HG02885 (cell line): ENCODE data around the gene PRKG1.

Experiments
- ATAC-seq: cut with Tn5 transposase; IDR thresholded peaks from one replicate; pipeline ENCODE4 v1.9.1; 2021; ENCODE audit warnings: mild to moderate bottlenecking; ENCODE audit not compliant: unreplicated experiment, poor library complexity

PRKG1 gene

DNA sequence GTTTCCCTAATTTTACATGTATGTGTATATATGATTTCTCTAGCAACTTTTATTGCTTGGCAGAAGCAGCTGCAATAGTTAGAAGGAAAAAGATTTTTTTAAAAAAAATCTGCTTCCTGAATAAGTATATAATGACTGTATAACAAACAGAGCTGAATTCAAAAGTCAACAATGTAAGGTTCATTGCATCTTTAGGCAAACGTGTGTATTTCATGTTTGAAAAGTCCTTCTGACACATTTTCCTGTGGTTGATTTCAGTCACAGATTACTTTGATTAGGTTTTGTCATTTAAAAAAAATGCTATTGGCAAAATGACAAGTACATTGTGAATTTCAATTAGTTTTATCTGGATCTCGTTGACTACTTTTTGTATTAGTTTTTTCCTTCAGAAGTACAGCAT is 394.1 kb downstream of the PRKG1 start:
- ATAC-seq, result no peak

DNA sequence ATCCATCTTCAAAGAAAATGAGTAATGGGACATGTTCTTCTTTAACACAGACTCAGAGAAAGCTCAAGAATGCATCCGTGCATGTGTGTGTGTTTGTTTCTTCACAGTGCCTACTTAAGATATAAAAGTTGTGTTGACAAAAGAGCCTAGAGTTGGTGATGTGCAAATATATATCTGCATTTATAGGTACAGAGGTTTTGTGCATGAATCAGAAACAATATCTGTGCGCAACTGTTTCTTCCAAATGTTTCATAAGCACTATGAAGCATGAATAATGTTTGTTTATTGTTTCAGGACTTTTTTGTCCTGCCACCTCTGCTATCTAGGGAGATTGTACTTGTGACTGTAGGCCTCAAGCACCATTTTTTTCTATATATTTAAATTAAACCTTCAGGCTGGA is 395.4 kb downstream of the PRKG1 start:
- no peak for ATAC-seq

DNA sequence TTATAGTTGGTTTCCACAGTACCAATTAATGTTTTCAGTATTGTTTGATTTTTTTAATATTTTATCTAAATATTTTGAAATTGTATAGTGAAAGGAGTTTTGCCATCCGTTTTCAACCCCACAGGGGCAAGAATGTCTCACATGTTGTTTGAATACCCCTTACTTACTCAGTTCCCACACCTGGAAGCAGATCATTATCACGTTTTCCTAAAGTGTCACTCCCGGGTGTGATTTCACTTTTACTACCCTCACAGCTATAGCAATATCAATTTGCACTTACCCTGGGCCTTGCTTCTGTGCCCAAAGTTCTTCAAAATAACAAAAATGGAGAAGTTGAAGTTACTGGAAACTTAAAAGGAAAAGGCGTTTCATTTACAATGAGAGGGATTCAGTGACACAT is 397.0 kb downstream of the PRKG1 start:
- no peak for ATAC-seq

DNA sequence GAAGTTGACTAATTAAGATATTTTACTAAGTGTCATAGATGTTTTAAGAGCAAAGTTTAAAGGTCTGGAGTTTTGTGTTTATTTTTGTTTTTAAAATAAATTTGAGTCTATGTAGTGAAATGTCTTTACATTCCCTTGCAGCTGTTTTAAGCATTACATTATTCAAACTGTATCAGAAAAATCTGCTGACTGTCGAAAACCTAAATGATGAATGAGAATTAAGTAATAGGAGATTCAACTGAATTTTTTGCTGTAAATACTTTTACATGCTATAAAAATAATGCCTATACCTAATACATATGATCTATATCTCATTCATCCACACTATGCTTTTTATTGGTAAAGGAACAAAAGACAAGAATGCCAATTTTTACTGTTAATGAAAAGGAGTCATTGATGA is 397.9 kb downstream of the PRKG1 start:
- ATAC-seq, result no peak

DNA sequence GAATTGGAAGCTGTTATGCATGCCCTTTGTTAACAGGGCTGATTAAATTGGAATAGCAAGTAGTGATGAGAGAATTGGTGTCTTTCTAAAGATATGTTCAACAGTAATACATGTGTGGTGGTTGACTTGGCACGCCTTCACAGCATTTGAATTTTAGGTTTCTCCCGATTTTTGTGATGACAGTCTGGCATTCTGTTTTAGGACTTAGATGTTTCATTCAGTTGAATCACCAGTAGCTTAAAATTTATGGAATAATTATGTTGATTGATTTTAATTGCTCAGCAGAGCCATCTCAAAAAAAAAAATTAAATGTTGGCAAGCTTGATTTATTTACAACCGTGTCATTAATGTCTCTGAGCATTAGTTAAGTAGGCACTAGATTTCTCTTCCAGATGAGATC is 405.4 kb downstream of the PRKG1 start:
- ATAC-seq, result no peak

DNA sequence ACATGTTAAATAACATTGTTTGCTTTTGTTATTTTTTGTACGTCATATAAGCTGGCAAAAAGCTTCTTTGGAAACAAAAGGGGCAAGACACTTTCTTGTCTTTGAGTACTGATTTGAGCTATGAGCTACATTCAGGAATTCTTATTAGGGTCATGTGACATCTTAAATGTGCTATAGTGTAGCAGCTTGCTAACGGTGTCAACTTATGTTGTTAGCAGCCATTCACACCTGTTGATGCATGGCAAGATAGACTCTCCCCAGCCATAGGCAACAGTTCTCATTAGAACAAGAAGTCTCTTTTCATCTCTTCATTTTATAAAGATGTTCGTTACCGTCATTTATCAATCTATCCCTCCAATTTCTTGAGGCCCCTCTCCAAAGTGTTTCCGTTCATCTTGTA is 411.4 kb downstream of the PRKG1 start:
- no peak for ATAC-seq

DNA sequence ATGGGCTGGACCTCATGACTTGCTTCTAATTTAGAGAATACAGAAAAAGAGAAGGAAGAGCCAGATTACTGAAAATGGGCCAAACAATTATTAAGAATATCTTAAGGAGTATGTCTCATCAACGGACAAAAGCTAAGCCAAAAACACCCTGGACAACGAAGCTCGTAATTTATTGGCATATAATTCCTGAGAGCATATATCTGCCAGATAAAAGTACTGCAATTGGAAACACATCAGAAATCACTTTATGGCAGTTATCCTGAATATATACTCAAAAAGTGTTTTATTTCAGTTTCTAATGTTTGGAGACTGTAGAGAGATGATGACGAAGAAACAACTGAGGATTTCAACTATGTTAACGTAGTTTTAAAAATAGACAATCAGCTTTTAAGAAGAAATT is 413.3 kb downstream of the PRKG1 start:
- ATAC-seq, result no peak

DNA sequence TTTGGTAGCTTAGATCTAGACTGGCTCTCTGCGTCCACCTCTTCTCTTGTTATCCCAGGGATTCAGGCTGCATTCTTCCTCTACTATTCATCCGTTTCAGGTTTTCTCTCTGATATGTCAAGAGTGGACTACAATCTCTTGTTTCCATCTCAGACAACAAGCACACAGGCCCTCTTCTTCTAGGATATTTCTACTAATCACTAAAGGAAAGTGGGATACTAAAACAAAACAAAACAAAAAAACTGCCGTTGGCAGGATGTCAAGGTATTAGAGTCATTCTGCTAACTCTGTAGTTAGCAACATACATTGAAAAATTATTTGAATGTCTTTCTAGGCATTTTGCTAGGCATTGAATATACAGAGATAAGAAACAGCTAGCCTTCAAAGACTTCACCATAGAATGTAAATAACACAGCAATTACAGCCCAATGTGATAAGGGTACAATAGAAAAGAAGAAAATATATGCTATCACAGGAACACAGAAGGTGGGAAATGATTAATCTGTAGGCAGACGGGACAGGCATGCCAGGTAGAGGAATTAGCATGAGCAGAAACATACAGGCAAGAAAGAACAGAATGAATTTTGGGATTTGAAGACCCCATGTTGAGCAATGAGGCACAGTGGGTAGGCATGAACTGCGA is 414.6 kb downstream of the PRKG1 start:
- ATAC-seq, result no peak

DNA sequence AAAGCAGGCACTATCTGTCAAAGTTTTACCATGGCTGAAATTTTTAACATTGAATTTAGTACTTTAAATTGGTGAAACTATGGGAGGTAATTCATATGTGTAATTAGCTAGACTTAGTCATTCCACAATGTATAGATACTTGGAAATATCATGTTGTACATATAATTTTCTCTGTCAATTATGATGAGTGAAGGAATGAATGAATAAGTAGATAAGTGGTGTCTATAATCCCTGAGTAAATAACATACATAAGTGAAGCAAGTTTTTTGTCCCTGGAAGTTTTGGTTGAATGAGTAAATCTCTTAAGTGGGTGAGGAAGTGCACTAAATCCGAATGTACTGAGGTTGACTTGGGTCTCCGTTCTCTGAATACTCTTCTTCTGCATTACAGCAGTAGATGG is 424.1 kb downstream of the PRKG1 start:
- ATAC-seq, result no peak

DNA sequence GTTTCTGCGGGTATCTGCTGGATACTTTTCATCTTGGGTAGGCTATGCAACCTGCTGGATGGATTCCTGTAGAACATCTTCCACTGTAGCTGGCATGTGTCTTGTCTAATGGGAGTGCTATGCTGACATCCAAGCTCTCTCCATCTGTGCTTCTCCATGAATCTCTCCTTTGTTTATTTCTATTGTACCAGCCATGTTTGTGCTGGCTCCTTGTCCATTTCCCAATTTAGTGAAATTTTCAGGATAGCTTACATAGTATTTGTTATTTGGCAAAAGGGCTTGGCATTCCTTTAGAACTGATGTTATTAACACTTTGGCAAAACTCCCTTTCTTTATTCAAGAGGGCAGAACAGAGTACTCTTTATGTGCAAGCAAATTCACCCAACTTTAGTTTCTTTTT is 427.1 kb downstream of the PRKG1 start:
- no peak for ATAC-seq

DNA sequence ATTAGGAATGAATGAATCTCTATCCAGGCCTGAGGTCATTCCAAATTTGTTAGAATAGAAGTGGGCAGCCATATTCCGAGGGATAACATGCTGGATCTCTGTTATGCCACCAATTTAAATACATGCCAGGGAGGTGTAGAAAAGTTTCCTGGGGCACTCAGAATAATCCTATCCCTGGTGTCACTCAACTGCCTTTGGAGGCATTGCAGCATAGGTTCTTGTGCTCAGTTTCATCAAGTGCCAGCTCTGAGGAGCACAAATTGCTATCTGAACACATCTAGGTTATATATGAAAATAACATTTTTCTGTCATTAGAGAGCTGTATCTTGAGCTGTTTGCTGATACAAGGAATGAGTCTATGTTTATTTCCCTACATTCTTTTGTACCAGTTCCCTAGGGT is 427.8 kb downstream of the PRKG1 start:
- no peak for ATAC-seq

DNA sequence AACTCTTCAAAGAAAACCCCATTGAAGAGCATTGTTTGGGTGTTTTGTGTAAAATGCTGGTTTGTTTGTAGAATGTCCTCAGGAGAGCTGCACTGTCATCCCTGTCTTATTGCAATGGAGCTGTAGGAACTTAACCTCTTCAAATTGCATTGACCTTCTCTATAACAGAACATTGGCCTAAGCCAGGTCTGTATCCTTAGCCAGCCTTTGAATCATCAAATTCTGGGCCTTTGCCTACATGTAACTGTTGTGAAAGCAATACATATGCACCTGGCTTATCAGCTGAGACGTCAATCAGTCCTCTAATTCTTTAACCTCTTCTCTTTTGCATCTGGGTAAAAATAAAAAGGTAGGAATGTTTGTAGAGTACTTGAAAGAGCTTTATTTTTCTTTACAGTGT is 429.1 kb downstream of the PRKG1 start:
- ATAC-seq, result no peak

DNA sequence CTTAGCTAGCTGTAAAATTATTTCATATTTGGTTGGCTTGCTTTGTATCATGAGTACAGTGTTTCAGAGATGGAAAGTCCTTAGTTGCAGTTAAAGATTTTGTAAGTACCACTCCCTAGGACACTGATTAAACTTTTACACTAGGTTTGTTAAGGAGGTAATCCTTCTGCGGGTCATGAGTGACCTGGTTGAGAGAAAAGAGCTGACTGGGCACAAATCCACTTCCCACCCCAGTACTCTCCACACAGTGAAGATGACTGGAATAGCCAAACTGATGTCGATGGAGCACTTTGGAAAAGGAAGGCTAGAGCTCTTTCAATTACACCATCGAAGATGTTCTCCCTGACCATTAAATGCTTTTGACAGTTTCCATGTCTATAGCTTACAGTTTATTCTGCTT is 433.2 kb downstream of the PRKG1 start:
- ATAC-seq, result no peak

DNA sequence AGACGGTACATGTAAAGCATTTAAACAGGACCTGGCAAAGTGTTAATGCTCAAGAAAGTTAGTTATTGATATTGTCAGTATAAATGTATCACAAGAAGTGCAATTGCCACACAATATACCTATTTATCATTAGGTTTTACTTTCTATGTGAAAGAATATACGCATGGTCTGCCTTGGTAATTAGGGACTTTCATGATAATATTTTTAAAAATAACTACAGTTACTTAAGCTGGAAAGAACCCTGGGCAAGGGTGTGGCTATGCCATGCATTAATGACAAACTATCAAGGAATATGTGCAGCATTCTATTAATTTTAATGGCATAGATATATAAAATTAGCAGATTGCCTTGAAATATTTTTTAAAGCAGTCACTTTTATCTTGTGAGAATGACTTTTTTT is 433.9 kb downstream of the PRKG1 start:
- ATAC-seq, result no peak

DNA sequence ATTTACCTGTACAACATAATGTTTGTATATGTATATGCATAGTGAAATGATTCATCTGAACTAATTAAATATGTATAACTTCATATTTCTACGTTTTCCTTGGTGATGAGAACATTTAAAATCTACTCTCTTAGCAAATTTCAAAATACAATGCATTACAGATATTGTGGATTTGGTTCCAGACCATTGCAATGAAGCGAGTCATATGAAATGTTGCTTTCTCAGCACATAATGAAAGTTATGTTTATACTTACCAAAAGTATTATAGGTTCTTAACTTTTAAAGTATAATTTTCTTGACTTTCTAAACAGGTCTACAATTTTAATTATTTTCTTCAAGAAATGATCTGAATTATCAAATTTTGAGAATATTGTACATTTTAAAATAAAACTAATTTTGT is 435.9 kb downstream of the PRKG1 start:
- ATAC-seq, result no peak

DNA sequence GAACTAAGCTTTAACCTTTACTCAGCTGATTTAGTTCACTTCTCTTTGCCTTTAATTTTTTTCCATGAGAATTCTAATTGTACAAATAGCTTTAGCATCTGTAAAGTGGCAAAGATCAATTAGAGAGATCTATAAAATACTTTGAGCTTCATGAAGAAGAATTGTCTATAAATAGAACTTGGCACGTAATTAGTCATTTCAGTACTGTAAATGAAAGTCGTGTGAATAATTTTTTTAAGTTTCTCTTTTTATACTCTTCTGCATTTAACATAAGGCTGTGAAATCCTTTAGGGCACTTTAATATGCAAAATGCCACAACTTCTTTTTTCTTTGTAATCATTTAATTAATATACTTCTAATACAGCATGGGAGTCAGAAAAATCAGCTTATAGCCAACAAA is 447.3 kb downstream of the PRKG1 start:
- ATAC-seq, result no peak

DNA sequence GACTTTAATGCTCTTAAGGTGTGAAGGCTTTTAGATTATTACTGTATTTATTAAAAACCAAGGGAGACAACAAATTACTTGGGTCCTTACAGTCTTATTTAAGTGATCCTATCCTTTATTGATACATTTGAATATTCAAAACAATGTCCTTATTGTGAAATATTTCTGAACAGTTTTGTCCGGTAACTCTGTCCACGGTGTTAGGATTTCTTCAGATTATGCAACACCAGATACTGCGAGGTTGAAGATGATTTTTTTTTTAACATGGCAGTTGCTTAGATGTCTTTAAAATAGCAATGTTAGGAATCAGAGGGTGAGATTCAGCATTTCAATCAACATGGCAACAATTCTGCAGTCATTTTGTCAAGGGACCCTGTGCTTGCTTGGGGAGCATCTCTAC is 448.6 kb downstream of the PRKG1 start:
- no peak for ATAC-seq

DNA sequence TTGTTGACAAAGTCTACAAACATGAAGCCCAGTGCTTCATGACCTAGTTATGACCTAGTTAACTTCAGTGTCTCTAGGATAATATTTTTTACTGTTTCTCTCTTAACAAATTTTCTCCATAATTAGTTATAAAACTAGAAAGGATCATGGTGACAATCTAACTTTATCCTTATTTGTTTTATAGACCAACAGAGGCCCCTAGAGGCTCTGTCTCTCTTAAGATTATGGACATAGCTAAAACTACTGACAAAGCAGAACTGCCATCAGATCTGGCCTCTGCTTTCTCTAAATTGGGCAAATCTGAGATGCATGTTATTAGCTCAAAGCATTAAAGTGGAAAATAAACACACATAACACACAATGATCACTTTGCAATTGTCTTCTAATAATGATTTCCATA is 449.2 kb downstream of the PRKG1 start:
- no peak for ATAC-seq

DNA sequence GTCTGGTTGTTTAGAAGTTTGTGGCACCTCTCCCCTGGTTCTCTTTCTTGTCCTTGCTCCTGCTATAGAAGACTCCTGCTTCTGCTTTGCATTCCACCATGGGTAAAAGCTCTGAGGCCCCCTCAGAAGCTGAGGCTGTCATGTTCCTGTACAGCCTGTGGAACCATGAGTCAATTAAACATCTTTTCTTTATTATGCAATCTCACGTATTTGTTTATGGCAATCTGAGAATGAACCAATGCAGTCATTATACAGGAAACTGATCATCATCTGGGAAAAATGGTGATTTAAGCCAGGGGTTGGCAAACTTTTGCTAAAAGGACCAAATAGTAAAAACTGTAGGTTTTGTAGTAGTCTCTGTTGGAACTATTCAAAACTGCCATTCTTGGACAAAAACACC is 449.8 kb downstream of the PRKG1 start:
- ATAC-seq, result no peak

DNA sequence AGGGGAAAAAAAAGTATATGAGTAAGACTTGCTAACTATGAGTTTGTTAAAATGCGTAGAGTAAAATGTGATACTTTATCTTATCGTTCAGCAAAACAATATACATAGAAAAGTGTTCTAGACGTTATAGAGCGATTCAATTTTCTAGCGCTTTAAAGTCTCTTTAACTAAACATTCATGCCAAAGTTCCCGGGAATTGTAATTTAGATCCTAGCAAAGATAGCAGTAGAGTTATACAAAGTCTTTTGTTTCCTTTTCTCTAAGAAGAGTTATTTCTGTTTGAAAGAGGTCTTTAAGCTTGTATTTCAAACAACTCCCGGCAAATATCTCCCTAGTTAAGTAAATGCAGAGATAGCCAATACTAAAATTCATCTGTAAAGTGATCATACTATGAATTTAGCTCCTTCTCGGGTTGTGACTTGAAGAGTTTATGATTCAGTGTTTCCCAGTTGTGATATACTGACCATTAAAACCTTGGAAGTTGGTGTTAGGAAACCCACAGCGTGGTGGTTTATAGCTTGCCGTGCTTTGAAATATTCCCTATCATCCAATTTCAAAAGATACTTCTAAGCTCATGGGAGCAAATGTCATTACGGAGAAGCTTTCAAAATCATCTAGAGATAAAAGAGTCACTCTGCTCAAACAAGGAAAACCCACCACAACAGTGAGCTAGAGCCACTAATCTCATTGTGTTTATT is 453.4 kb downstream of the PRKG1 start:
- no peak for ATAC-seq

DNA sequence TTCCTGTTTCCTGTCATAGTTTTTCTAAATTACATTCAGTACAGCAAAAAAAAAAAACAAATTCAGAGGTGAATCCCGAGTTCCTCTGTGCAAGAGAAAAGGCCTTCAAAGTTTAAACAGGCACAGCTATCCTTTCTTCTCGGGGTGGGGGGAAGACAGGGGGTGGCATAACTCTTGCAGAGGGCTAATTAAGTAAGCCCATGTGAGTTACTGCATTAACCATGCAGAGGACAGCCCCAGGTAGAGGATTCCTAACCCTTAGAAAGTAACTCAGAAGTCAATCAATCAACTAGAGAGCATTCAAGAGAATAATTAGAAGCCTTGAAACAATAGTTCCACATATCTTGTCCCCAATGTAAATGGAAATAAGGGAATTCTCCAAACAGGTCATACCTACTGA is 454.2 kb downstream of the PRKG1 start:
- no peak for ATAC-seq

DNA sequence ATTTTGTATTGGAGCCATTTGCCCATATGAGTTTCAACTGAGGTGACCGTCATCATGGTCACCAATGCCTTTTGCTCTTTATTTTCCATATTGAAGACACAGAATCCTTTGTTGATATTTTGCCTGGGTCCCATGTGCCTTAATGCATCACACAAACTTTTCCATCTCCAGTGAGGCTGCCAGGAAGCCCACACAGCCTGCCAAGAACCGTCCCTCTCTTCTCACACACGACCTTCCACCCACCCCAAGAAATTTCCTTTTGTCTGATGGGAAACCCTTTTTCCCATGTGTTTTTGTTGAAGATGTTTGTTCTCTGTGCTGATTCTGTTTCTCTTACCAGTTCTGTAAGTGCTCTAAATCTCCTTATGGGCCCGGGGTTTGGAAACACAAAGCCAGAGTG is 456.3 kb downstream of the PRKG1 start:
- ATAC-seq, result no peak
